GM06990 (cell line): ENCODE results near the gene INO80B.
A peak's percentile ranks its signal among the peaks of the same experiment; 100 is the strongest.
"Not testable (repeated sequence)": the region's sequence is repeated elsewhere in the genome, so short reads cannot be mapped to it uniquely, and the experiment has no call there.

Experiments used
- DNase-seq: peaks from one replicate; pipeline ENCODE4 v3.0.0-alpha.2; 2011; ENCODE audit not compliant: insufficient read length; ENCODE audit errors: extremely low read depth
- H3K27me3 ChIP-seq: replicated peaks from 2 replicates; pipeline ENCODE4 v1.6.0; 2011; ENCODE audit warnings: low read length; ENCODE audit not compliant: control insufficient read depth, insufficient read depth
- H3K36me3 ChIP-seq: 2 replicates; pipeline ENCODE4 v1.5.1; 2011; ENCODE audit warnings: low read length; ENCODE audit not compliant: control insufficient read depth, insufficient read depth
- H3K4me3 ChIP-seq: replicated peaks from 2 replicates; pipeline ENCODE4 v1.5.1; 2011; ENCODE audit warnings: low read depth, mild to moderate bottlenecking, control low read depth, low read length
- CTCF ChIP-seq: IDR thresholded peaks from 2 replicates; pipeline ENCODE4 v1.5.1; 2011; ENCODE audit warnings: low read length, control low read depth, mild to moderate bottlenecking, inconsistent platforms; ENCODE audit not compliant: insufficient read depth, poor library complexity, severe bottlenecking

INO80B gene

GRCh38 chr2:74482801-74483674 is 28.2 kb downstream of the INO80B start, which contains the start of the genes CCDC142 and TTC31:
Gene CCDC142 (minus strand): TSS chr2:74482998. CDS start chr2:74482837, 161 bp downstream.
Gene TTC31 (plus strand): TSS chr2:74483081. CDS start chr2:74483096, 15 bp downstream.
- H3K27me3 ChIP-seq = no peaks in the 10 kb centered on the region
- H3K36me3 ChIP-seq = peaks cover 2% of the 10 kb centered on the region
- peak within 1 kb of the TSS; percentile 94 for H3K4me3 ChIP-seq
- peak; percentile 90 for DNase-seq
- TF ChIP-seq CTCF = peak; percentile 89

- H3K4me3 ChIP-seq = peak overlapping the region; percentile 94
- DNase-seq, H3K27me3 ChIP-seq, H3K36me3 ChIP-seq: not testable (repeated sequence)
Measured at GRCh38 chr2:74483675-74484164, 28.8 kb downstream of the INO80B start.

- H3K27me3 ChIP-seq = no peaks in the 10 kb centered on the region
- no peak for DNase-seq
- H3K36me3 ChIP-seq = peaks cover 5% of the 10 kb centered on the region
- TF ChIP-seq CTCF = no peak
- H3K4me3 ChIP-seq = no peak overlapping the region
Measured at GRCh38 chr2:74486141-74486540, 31.3 kb downstream of the INO80B start.

GRCh38 chr2:74488643-74489481 is 34.0 kb downstream of the INO80B start:
- peaks cover 20% of the 10 kb centered on the region for H3K36me3 ChIP-seq
- TF ChIP-seq CTCF = no peak

GRCh38 chr2:74489906-74490305 is 35.0 kb downstream of the INO80B start:
- TF ChIP-seq CTCF = no peak
- Histone ChIP-seq H3K4me3 (no peak overlapping the region), H3K36me3 (peaks cover 20% of the 10 kb centered on the region), H3K27me3 (no peaks in the 10 kb centered on the region)
- no peak for DNase-seq

More at GRCh38 chr2:74488643-74489481, 34.0 kb downstream of the INO80B start:
- Histone ChIP-seq H3K27me3 (no peaks in the 10 kb centered on the region), H3K4me3 (no peak overlapping the region)
- DNase-seq = no peak
